IMR-90 (cell line): ENCODE data around the gene SLC9A9. TPM values are rescaled to one million over a fixed set of nuclear protein-coding genes. Genes with fewer than 3 reads are reported as not detected.

Source experiments
- ATAC-seq: fragments of 200-7000 bp; cut with Tn5 transposase; 2 replicates; pipeline ENCODE4 v1.9.1; 2020; ENCODE audit warnings: low read depth, mild to moderate bottlenecking, moderate library complexity
- BruUV-seq: library from RNA; stranded (reverse); fragments of 400-500 nt; replicated peaks from 2 replicates; lab custom pipeline; 2021; lab: Mats Ljungman, UMichigan
- CTCF ChIA-PET: fragments of 300-600 bp; formaldehyde crosslinking; extraction: SDS; loops from one replicate; lab custom pipeline; 2021; ENCODE audit warnings: antibody characterized with exemption; lab: Yijun Ruan, JAX
- POLR2A ChIA-PET: fragments of 300-600 bp; sonication (Branson Sonifier 250); formaldehyde crosslinking; loops from one replicate; lab custom pipeline; 2022; ENCODE audit warnings: antibody characterized with exemption; ENCODE audit not compliant: unreplicated experiment; lab: Charles Lee
- DNase-seq: peaks from one replicate; pipeline ENCODE4 v3.0.0; 2013
- H2AFZ ChIP-seq: replicated peaks from 2 replicates; pipeline ENCODE3; 2013; ENCODE audit warnings: low read length, mild to moderate bottlenecking; ENCODE audit not compliant: poor library complexity
- H2AK5ac ChIP-seq: 2 replicates; pipeline ENCODE4 v1.6.1; 2013; ENCODE audit warnings: low read depth, low read length, inconsistent platforms
- H2AK9ac ChIP-seq: replicated peaks from 2 replicates; pipeline ENCODE3; 2013; ENCODE audit warnings: mild to moderate bottlenecking, low read depth, low read length, moderate library complexity; ENCODE audit not compliant: poor library complexity
- H2BK120ac ChIP-seq: 2 replicates; pipeline ENCODE4 v1.6.1; 2013; ENCODE audit warnings: low read depth, low read length, inconsistent platforms
- H2BK15ac ChIP-seq: 3 replicates; pipeline ENCODE4 v1.6.1; 2013; ENCODE audit warnings: low read depth, low read length, inconsistent platforms
- H2BK20ac ChIP-seq: 2 replicates; pipeline ENCODE4 v1.6.1; 2013; ENCODE audit warnings: low read depth, mild to moderate bottlenecking, inconsistent platforms, low read length, moderate library complexity
- H2BK5ac ChIP-seq: 2 replicates; pipeline ENCODE4 v1.6.1; 2013; ENCODE audit warnings: mild to moderate bottlenecking, low read depth, low read length, inconsistent platforms; ENCODE audit not compliant: poor library complexity, severe bottlenecking
- H3K14ac ChIP-seq: replicated peaks from 2 replicates; pipeline ENCODE4 v1.6.1; 2013; ENCODE audit warnings: low read depth, low read length, inconsistent platforms
- H3K18ac ChIP-seq: 2 replicates; pipeline ENCODE4 v1.6.1; 2013; ENCODE audit warnings: low read depth, low read length, control low read depth
- H3K23ac ChIP-seq: 2 replicates; pipeline ENCODE4 v1.6.1; 2013; ENCODE audit warnings: low read depth, low read length, inconsistent platforms
- H3K27ac ChIP-seq: 2 replicates; pipeline ENCODE4 v1.5.1; 2013; ENCODE audit warnings: mild to moderate bottlenecking, control low read depth, low read length; ENCODE audit not compliant: insufficient read depth
- H3K27me3 ChIP-seq: 2 replicates; pipeline ENCODE4 v1.6.1; 2013; ENCODE audit warnings: low read length; ENCODE audit not compliant: control insufficient read depth, insufficient read depth
- H3K36me3 ChIP-seq: 2 replicates; pipeline ENCODE4 v1.6.1; 2013; ENCODE audit warnings: low read length, mixed read lengths; ENCODE audit not compliant: control insufficient read depth, insufficient read depth
- H3K4ac ChIP-seq: 2 replicates; pipeline ENCODE4 v1.6.1; 2013; ENCODE audit warnings: low read depth, low read length, inconsistent platforms
- H3K4me1 ChIP-seq: 2 replicates; pipeline ENCODE4 v1.6.1; 2013; ENCODE audit warnings: low read length, mixed read lengths; ENCODE audit not compliant: control insufficient read depth, insufficient read depth
- H3K4me2 ChIP-seq: 2 replicates; pipeline ENCODE4 v1.6.1; 2013; ENCODE audit warnings: low read depth, mild to moderate bottlenecking, control low read depth, low read length, moderate library complexity
- H3K4me3 ChIP-seq: 2 replicates; pipeline ENCODE4 v1.5.1; 2013; ENCODE audit warnings: low read depth, mild to moderate bottlenecking, control low read depth, low read length, moderate library complexity; ENCODE audit not compliant: insufficient read depth
- H3K56ac ChIP-seq: 2 replicates; pipeline ENCODE4 v1.6.1; 2013; ENCODE audit warnings: low read length, inconsistent platforms; ENCODE audit not compliant: insufficient read depth; ENCODE audit errors: extremely low read depth
- H3K79me1 ChIP-seq, 2 experiments: 2 replicates each; pipeline ENCODE4 v1.6.1; 2013; ENCODE audit warnings: low read length in 2 of 2, inconsistent platforms in 1 of 2, low read depth in 1 of 2
- H3K9ac ChIP-seq: 2 replicates; pipeline ENCODE4 v1.6.1; 2013; ENCODE audit warnings: low read depth, low read length, control low read depth
- H3K9me1 ChIP-seq: 2 replicates; pipeline ENCODE4 v1.6.1; 2013; ENCODE audit warnings: low read length, inconsistent platforms; ENCODE audit not compliant: insufficient read depth
- H3K9me3 ChIP-seq: 2 replicates; pipeline ENCODE4 v1.6.1; 2013; ENCODE audit warnings: low read length; ENCODE audit not compliant: control insufficient read depth, insufficient read depth
- H4K20me1 ChIP-seq: 2 replicates; pipeline ENCODE4 v1.6.1; 2013; ENCODE audit warnings: low read length, inconsistent platforms; ENCODE audit not compliant: insufficient read depth
- H4K5ac ChIP-seq: 2 replicates; pipeline ENCODE4 v1.6.1; 2013; ENCODE audit warnings: mild to moderate bottlenecking, low read depth, low read length, control low read depth
- H4K8ac ChIP-seq, 2 experiments: 2 replicates each; pipeline ENCODE4 v1.6.1; 2013; ENCODE audit warnings: low read depth in 2 of 2, low read length in 2 of 2, control low read depth in 1 of 2, inconsistent platforms in 1 of 2
- H4K91ac ChIP-seq: 2 replicates; pipeline ENCODE4 v1.6.1; 2013; ENCODE audit warnings: low read depth, low read length, inconsistent platforms; ENCODE audit not compliant: insufficient read depth
- BHLHE40 ChIP-seq: fragments of 150-350 bp; IDR thresholded peaks from 2 replicates; pipeline ENCODE4 v1.6.1; 2016; ENCODE audit warnings: mild to moderate bottlenecking, low read depth, low read length
- CEBPB ChIP-seq: IDR thresholded peaks from 2 replicates; pipeline ENCODE4 v1.6.1; 2012; ENCODE audit warnings: low read depth, low read length, improper control_type of control experiment
- CHD1 ChIP-seq: IDR thresholded peaks from 2 replicates; pipeline ENCODE4 v1.6.1; 2012; ENCODE audit warnings: low read depth, low read length, improper control_type of control experiment
- FOS ChIP-seq: fragments of 150-350 bp; IDR thresholded peaks from 2 replicates; pipeline ENCODE4 v1.6.1; 2016; ENCODE audit warnings: low read depth, low read length
- MAFK ChIP-seq: IDR thresholded peaks from 2 replicates; pipeline ENCODE4 v1.6.1; 2012; ENCODE audit warnings: low read depth, low read length, improper control_type of control experiment
- MAZ ChIP-seq: IDR thresholded peaks from 2 replicates; pipeline ENCODE4 v1.6.1; 2012; ENCODE audit warnings: low read depth, mild to moderate bottlenecking, low read length, improper control_type of control experiment, moderate library complexity, borderline replicate concordance
- MXI1 ChIP-seq: IDR thresholded peaks from 2 replicates; pipeline ENCODE4 v1.6.1; 2012; ENCODE audit warnings: low read depth, mild to moderate bottlenecking, low read length, moderate library complexity, borderline replicate concordance
- NFE2L2 ChIP-seq: fragments of 150-350 bp; IDR thresholded peaks from 2 replicates; pipeline ENCODE4 v1.6.1; 2016; ENCODE audit warnings: low read depth, mild to moderate bottlenecking, low read length
- POLR2A ChIP-seq: IDR thresholded peaks from 2 replicates; pipeline ENCODE4 v1.6.1; 2012; ENCODE audit warnings: mild to moderate bottlenecking, low read depth, low read length
- RAD21 ChIP-seq: IDR thresholded peaks from 2 replicates; pipeline ENCODE4 v1.6.1; 2012; ENCODE audit warnings: low read length, improper control_type of control experiment
- RCOR1 ChIP-seq: IDR thresholded peaks from 2 replicates; pipeline ENCODE4 v1.6.1; 2012; ENCODE audit warnings: mild to moderate bottlenecking, low read length, improper control_type of control experiment; ENCODE audit not compliant: insufficient replicate concordance
- RFX5 ChIP-seq: IDR thresholded peaks from 2 replicates; pipeline ENCODE4 v1.8.0; 2012; ENCODE audit warnings: low read depth, mild to moderate bottlenecking, low read length, moderate library complexity
- SMC3 ChIP-seq: fragments of 150-350 bp; IDR thresholded peaks from 2 replicates; pipeline ENCODE4 v1.6.1; 2016; ENCODE audit warnings: low read depth, mild to moderate bottlenecking, antibody characterized with exemption, low read length, moderate library complexity
- WGBS, 2 experiments: methylation state at CpG; one replicate each; pipeline versions ENCODE4 v1.1.5 to v1.1.7; 2013; ENCODE audit warnings: missing lambda C conversion rate in 2 of 2; ENCODE audit not compliant: insufficient read length in 1 of 2; ENCODE audit errors: extremely low coverage in 2 of 2; 5-methylcytosine and 5-hydroxymethylcytosine counted together
- dilution Hi-C: fragments of 300-500 bp; cut with HindIII; formaldehyde crosslinking; loops from one replicate; pipeline ENCODE4 v1.14.3; 2018; ENCODE audit warnings: low sequenced_read_pairs; ENCODE audit not compliant: unreplicated experiment
- in situ Hi-C: fragments of 300-500 bp; cut with MboI; formaldehyde crosslinking; loops from 3 replicates; pipeline ENCODE4 v1.14.3; 2019; ENCODE audit warnings: low sequenced_read_pairs, inconsistent platforms, mixed read lengths
- intact Hi-C: fragments of 100-400 bp; cut with micrococcal nuclease; formaldehyde crosslinking; loops from 2 replicates; pipeline ENCODE4 v1.10.0; 2022
- polyA plus RNA-seq, 3 experiments: library from polyadenylated mRNA; depleted of rRNA; stranded (reverse); fragments of >200 nt; gene quantifications; 2 replicates each; pipeline ENCODE4 v1.2.3, GENCODE V29; 2012; ENCODE audit warnings: low replicate concordance in 1 of 3
- total RNA-seq: library from RNA; depleted of rRNA; stranded (reverse); fragments of >200 nt; gene quantifications from 2 replicates; pipeline ENCODE4 v1.2.3, GENCODE V29; 2012
- TF ChIP-seq, protein P1 (sequence below): conservative IDR thresholded peaks from 2 replicates; pipeline ENCODE4 v1.5.1; 2012; ENCODE audit warnings: mild to moderate bottlenecking, low read depth, low read length, improper control_type of control experiment
- TF ChIP-seq, protein P2 (sequence below): fragments of 150-350 bp; IDR thresholded peaks from 2 replicates; pipeline ENCODE4 v1.6.1; 2017; ENCODE audit warnings: mild to moderate bottlenecking, antibody characterized with exemption, low read length, low read depth
- TF ChIP-seq, protein P3 (sequence below): fragments of 150-350 bp; IDR thresholded peaks from 2 replicates; pipeline ENCODE4 v1.6.1; 2016; ENCODE audit warnings: low read depth, mild to moderate bottlenecking, low read length, moderate library complexity, borderline replicate concordance

SLC9A9 gene
- total and polyA plus RNA-seq, 2 of the 4 experiments (the other 2 are of a cell fraction): 1.4 to 2.3 TPM

DNA sequence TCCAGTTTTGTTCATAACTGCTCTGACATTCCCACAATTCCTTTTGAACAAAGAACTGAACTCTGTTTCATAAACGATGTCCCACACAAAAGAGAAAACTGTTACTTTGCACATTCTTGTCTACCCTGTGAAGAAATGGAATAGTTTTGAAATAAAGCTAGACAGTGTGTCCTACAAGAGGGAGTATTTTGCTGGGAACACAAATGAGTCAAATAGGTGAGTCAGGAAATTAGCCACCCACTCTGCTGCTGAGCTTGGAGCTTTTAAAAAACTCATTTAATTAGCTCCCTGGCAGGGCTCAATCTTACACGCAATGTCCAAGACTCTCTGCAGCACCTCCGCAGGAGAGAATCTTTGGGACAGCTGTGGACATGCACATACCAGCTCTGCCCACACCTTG, 193.4 kb downstream of the SLC9A9 start:
- no peak overlapping the region for H3K14ac ChIP-seq
- H3K18ac ChIP-seq: no peak overlapping the region
- H2AK9ac ChIP-seq: no peak overlapping the region
- H2BK15ac ChIP-seq: no peak overlapping the region
- no peak overlapping the region for H2AK5ac ChIP-seq
- H3K4me2 ChIP-seq: no peak overlapping the region
- ATAC-seq (no peak), DNase-seq (no peak)
- H2AFZ ChIP-seq: no peak overlapping the region
- H3K23ac ChIP-seq: no peak overlapping the region
- H2BK20ac ChIP-seq: no peak overlapping the region
- no peaks in the 10 kb centered on the region for H4K20me1 ChIP-seq
- no peak overlapping the region for H4K91ac ChIP-seq
- H3K9me1 ChIP-seq: no peaks in the 10 kb centered on the region
- no peak overlapping the region for H3K27ac ChIP-seq
- CTCF ChIA-PET: interaction anchor here (0.6 kb wide), 1 partner anchor 19 kb away, joined by 3 read pairs; no protein-coding TSS in a partner anchor
- POLR2A ChIA-PET: no interaction called here
- in situ Hi-C loops (loop anchor here (10.0 kb wide), 1 partner anchor 550 kb away; no protein-coding TSS in a partner anchor), intact Hi-C loops (no loop called here), dilution Hi-C loops (no loop called here)
- no peaks in the 10 kb centered on the region for H3K4me1 ChIP-seq
- WGBS, 2 experiments: no CpG with 5 or more reads among the region's 3 CpGs
- no peaks in the 10 kb centered on the region for H3K36me3 ChIP-seq
- H3K56ac ChIP-seq: no peak overlapping the region
- H4K8ac ChIP-seq: no peak overlapping the region
- no TSS peak for BruUV-seq
- no peak overlapping the region for H3K4me3 ChIP-seq
- no peak overlapping the region for H2BK5ac ChIP-seq
- no peak overlapping the region for H3K4ac ChIP-seq
- no peak overlapping the region for H3K9ac ChIP-seq
- no peak overlapping the region for H4K5ac ChIP-seq
- TF ChIP-seq SMC3 (no peak), MXI1 (no peak), NFE2L2 (no peak), MAZ (no peak), RFX5 (no peak), CHD1 (no peak), RAD21 (no peak), POLR2A (no peak), FOS (no peak), MAFK (no peak), BHLHE40 (no peak), CEBPB (no peak), RCOR1 (no peak)
- TF ChIP-seq, protein P1, sequence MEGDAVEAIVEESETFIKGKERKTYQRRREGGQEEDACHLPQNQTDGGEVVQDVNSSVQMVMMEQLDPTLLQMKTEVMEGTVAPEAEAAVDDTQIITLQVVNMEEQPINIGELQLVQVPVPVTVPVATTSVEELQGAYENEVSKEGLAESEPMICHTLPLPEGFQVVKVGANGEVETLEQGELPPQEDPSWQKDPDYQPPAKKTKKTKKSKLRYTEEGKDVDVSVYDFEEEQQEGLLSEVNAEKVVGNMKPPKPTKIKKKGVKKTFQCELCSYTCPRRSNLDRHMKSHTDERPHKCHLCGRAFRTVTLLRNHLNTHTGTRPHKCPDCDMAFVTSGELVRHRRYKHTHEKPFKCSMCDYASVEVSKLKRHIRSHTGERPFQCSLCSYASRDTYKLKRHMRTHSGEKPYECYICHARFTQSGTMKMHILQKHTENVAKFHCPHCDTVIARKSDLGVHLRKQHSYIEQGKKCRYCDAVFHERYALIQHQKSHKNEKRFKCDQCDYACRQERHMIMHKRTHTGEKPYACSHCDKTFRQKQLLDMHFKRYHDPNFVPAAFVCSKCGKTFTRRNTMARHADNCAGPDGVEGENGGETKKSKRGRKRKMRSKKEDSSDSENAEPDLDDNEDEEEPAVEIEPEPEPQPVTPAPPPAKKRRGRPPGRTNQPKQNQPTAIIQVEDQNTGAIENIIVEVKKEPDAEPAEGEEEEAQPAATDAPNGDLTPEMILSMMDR: no peak
- TF ChIP-seq, protein P2, sequence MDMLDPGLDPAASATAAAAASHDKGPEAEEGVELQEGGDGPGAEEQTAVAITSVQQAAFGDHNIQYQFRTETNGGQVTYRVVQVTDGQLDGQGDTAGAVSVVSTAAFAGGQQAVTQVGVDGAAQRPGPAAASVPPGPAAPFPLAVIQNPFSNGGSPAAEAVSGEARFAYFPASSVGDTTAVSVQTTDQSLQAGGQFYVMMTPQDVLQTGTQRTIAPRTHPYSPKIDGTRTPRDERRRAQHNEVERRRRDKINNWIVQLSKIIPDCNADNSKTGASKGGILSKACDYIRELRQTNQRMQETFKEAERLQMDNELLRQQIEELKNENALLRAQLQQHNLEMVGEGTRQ: no peak
- TF ChIP-seq, protein P3, sequence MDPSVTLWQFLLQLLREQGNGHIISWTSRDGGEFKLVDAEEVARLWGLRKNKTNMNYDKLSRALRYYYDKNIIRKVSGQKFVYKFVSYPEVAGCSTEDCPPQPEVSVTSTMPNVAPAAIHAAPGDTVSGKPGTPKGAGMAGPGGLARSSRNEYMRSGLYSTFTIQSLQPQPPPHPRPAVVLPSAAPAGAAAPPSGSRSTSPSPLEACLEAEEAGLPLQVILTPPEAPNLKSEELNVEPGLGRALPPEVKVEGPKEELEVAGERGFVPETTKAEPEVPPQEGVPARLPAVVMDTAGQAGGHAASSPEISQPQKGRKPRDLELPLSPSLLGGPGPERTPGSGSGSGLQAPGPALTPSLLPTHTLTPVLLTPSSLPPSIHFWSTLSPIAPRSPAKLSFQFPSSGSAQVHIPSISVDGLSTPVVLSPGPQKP: no peak
- H3K79me1 ChIP-seq: no peaks in the 10 kb centered on the region
- H3K27me3 ChIP-seq: no peaks in the 10 kb centered on the region
- no peaks in the 10 kb centered on the region for H3K9me3 ChIP-seq
- no peak overlapping the region for H2BK120ac ChIP-seq
